Effector CD4-positive, alpha-beta T cell (primary cell): Measurements from ENCODE around the gene MBNL1.
"Not testable (repeated sequence)": the region's sequence is repeated elsewhere in the genome, so short reads cannot be mapped to it uniquely, and the experiment has no call there.

Experiments used
- DNase-seq: peaks from one replicate; pipeline ENCODE4 v3.0.0-alpha.2; 2020

The MBNL1 gene

GRCh38 chr3:152355744-152356665 is 87.3 kb downstream of the MBNL1 start:
- no peak for DNase-seq

- no peak for DNase-seq
These were observed 88.1 kb downstream of the MBNL1 start for GRCh38 chr3:152356870-152357276.

- DNase-seq: no peak
These were observed 88.9 kb downstream of the MBNL1 start for GRCh38 chr3:152357587-152357986.

GRCh38 chr3:152359385-152360248 is 90.9 kb downstream of the MBNL1 start:
- no peak for DNase-seq

GRCh38 chr3:152360302-152360701 is 91.6 kb downstream of the MBNL1 start:
- no peak for DNase-seq

- DNase-seq: no peak
These were observed 92.2 kb downstream of the MBNL1 start for GRCh38 chr3:152360966-152361365.

- no peak for DNase-seq
These were observed 93.4 kb downstream of the MBNL1 start for GRCh38 chr3:152362086-152362485.

- DNase-seq: no peak
These were observed 95.5 kb downstream of the MBNL1 start for GRCh38 chr3:152364237-152364636.

- no peak for DNase-seq
These were observed 96.4 kb downstream of the MBNL1 start for GRCh38 chr3:152365126-152365525.

- no peak for DNase-seq
These were observed 97.3 kb downstream of the MBNL1 start for GRCh38 chr3:152365766-152366593.

- not testable (repeated sequence) for DNase-seq
These were observed 98.5 kb downstream of the MBNL1 start for GRCh38 chr3:152367192-152367591.

- DNase-seq: not testable (repeated sequence)
These were observed 103.9 kb downstream of the MBNL1 start for GRCh38 chr3:152372633-152373032.

- DNase-seq: no peak
These were observed 104.7 kb downstream of the MBNL1 start for GRCh38 chr3:152373379-152373778.

- DNase-seq: no peak
These were observed 105.7 kb downstream of the MBNL1 start for GRCh38 chr3:152374262-152374990.

- no peak for DNase-seq
These were observed 106.8 kb downstream of the MBNL1 start for GRCh38 chr3:152375546-152375945.

- DNase-seq: no peak
These were observed 107.8 kb downstream of the MBNL1 start for GRCh38 chr3:152376351-152377183.

- DNase-seq: no peak
These were observed 108.4 kb downstream of the MBNL1 start for GRCh38 chr3:152377184-152377570.

- DNase-seq: no peak
These were observed 110.8 kb downstream of the MBNL1 start for GRCh38 chr3:152379415-152380042.

GRCh38 chr3:152380043-152380442 is 111.3 kb downstream of the MBNL1 start:
- no peak for DNase-seq

- DNase-seq: no peak
These were observed 113.2 kb downstream of the MBNL1 start for GRCh38 chr3:152381881-152382295.
